OCI-LY1 (cell line): Measurements from ENCODE around the gene DENND1A.

Experiments used
- H2AFZ ChIP-seq: fragments of 200-600 bp; sonication (generic), shearing (Covaris generic); 2 replicates; pipeline ENCODE4 v1.6.0; 2014; ENCODE audit warnings: antibody characterized with exemption, mild to moderate bottlenecking, low read length
- H3F3A ChIP-seq: fragments of 200-600 bp; sonication (generic), shearing (Covaris generic); 2 replicates; pipeline ENCODE4 v1.6.0; 2014; ENCODE audit warnings: mild to moderate bottlenecking, antibody characterized with exemption, low read length, moderate library complexity; ENCODE audit not compliant: insufficient read depth
- H3K27ac ChIP-seq: fragments of 200-600 bp; sonication (generic); 2 replicates; pipeline ENCODE4 v1.5.1; 2014; ENCODE audit warnings: low read length, mixed run types, mild to moderate bottlenecking, low read depth; ENCODE audit not compliant: poor library complexity, severe bottlenecking
- H3K27me3 ChIP-seq: fragments of 200-600 bp; sonication (generic); 2 replicates; pipeline ENCODE4 v1.6.0; 2014; ENCODE audit warnings: antibody characterized with exemption, mild to moderate bottlenecking, low read length, moderate library complexity; ENCODE audit not compliant: insufficient read depth
- H3K36me3 ChIP-seq: fragments of 200-600 bp; sonication (generic); 2 replicates; pipeline ENCODE4 v1.6.1; 2014; ENCODE audit warnings: mild to moderate bottlenecking, antibody characterized with exemption, low read length, moderate library complexity, mixed read lengths; ENCODE audit not compliant: insufficient read depth
- H3K4me1 ChIP-seq: fragments of 200-600 bp; sonication (generic); 2 replicates; pipeline ENCODE4 v1.5.1; 2014; ENCODE audit warnings: mild to moderate bottlenecking, low read length, moderate library complexity; ENCODE audit not compliant: insufficient read depth, severe bottlenecking
- H3K4me2 ChIP-seq: fragments of 200-600 bp; sonication (generic), shearing (Covaris generic); 2 replicates; pipeline ENCODE4 v1.6.1; 2014; ENCODE audit warnings: low read length
- H3K4me3 ChIP-seq: fragments of 200-600 bp; sonication (generic); 2 replicates; pipeline ENCODE4 v1.5.1; 2014; ENCODE audit warnings: low read length, low read depth, mild to moderate bottlenecking, mixed read lengths; ENCODE audit not compliant: poor library complexity, severe bottlenecking
- H3K79me2 ChIP-seq: fragments of 200-600 bp; shearing (Covaris generic); 2 replicates; pipeline ENCODE4 v1.6.1; 2016; ENCODE audit warnings: mixed run types, low read length, mixed read lengths; ENCODE audit not compliant: insufficient read depth
- H3K9ac ChIP-seq: fragments of 200-600 bp; sonication (generic), shearing (Covaris generic); 2 replicates; pipeline ENCODE4 v1.6.1; 2014; ENCODE audit warnings: mild to moderate bottlenecking, low read length, mixed read lengths
- H3K9me2 ChIP-seq: fragments of 200-600 bp; sonication (generic), shearing (Covaris generic); 2 replicates; pipeline ENCODE4 v1.6.1; 2014; ENCODE audit warnings: low read depth, mild to moderate bottlenecking, low read length, mixed read lengths
- H3K9me3 ChIP-seq: fragments of 200-600 bp; shearing (Covaris generic); 2 replicates; pipeline ENCODE4 v1.6.1; 2014; ENCODE audit warnings: low read length, mixed read lengths
- H4K20me1 ChIP-seq: fragments of 200-600 bp; sonication (generic), shearing (Covaris generic); 2 replicates; pipeline ENCODE4 v1.6.0; 2016; ENCODE audit warnings: mild to moderate bottlenecking, low read length; ENCODE audit not compliant: insufficient read depth
- CTCF ChIP-seq: fragments of 200-600 bp; sonication (generic), shearing (Covaris generic); IDR thresholded peaks from 2 replicates; pipeline ENCODE4 v1.5.1; 2017; ENCODE audit warnings: mild to moderate bottlenecking, antibody characterized with exemption, low read length, moderate library complexity, mixed read lengths
- EZH2 ChIP-seq: fragments of 200-600 bp; sonication (generic), shearing (Covaris generic); IDR thresholded peaks from 2 replicates; pipeline ENCODE4 v1.8.0; 2017; ENCODE audit warnings: borderline replicate concordance, mixed run types, mild to moderate bottlenecking, antibody characterized with exemption, low read length, moderate library complexity, mixed read lengths

DENND1A gene

GRCh38 chr9:123948286-123948685 is 18.4 kb upstream of the DENND1A start:
- Histone ChIP-seq H3K4me1 (no peaks in the 10 kb centered on the region), H3F3A (no peaks in the 10 kb centered on the region), H3K27ac (no peak overlapping the region), H3K9me3 (no peaks in the 10 kb centered on the region), H4K20me1 (no peaks in the 10 kb centered on the region), H3K79me2 (no peaks in the 10 kb centered on the region), H3K4me3 (no peak overlapping the region), H3K27me3 (no peaks in the 10 kb centered on the region; the same call in 1 of the 2 replicates), H3K36me3 (no peaks in the 10 kb centered on the region), H3K9ac (no peak overlapping the region), H2AFZ (no peak overlapping the region), H3K4me2 (no peak overlapping the region), H3K9me2 (no peaks in the 10 kb centered on the region)
- TF ChIP-seq CTCF (no peak), EZH2 (no peak)

GRCh38 chr9:123947326-123947725 is 17.4 kb upstream of the DENND1A start:
- TF ChIP-seq CTCF: no peak
- TF ChIP-seq EZH2: no peak
- no peak overlapping the region for H3K9ac ChIP-seq
- no peaks in the 10 kb centered on the region for H3K9me3 ChIP-seq
- H3K27ac ChIP-seq: no peak overlapping the region
- H4K20me1 ChIP-seq: no peaks in the 10 kb centered on the region
- no peaks in the 10 kb centered on the region for H3K9me2 ChIP-seq
- no peak overlapping the region for H3K4me2 ChIP-seq
- H3F3A ChIP-seq: no peaks in the 10 kb centered on the region
- H3K79me2 ChIP-seq: no peaks in the 10 kb centered on the region
- no peaks in the 10 kb centered on the region; the same call in 1 of the 2 replicates for H3K27me3 ChIP-seq
- H2AFZ ChIP-seq: no peak overlapping the region
- no peaks in the 10 kb centered on the region for H3K36me3 ChIP-seq
- H3K4me3 ChIP-seq: no peak overlapping the region
- H3K4me1 ChIP-seq: no peaks in the 10 kb centered on the region

DNA sequence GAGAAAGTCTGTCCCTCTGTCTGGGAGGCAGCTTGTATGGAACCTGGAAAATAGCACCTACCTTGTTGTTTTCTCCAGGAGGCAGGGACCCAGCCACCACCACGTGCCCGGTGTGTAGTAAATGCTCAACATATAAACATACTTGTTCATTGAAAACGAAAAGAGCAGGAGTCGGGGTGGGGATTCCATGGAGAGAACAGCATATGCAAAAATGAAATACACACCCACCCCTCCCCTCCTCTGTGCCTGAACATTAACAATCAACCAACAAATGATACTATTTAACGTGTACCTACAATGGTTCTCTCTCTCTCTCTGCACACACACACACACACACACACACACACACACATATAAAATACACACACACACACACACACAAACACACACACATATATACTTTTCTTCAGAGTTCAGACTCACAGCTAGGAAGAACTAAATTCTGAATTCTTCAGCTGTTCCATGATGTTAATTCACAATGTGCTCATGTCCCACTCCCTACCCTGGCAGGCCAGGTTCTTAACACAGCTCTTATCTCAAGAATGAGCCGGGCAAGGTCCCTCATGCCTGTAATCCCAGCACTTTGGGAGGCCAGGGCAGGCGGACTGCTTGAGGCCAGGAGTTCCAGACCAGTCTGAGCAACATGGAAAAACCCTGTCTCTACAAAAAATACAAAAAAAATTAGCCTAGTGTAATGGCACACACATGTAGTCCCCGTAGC is 16.3 kb upstream of the DENND1A start:
- no peak overlapping the region for H3K27ac ChIP-seq
- H3K9me3 ChIP-seq: no peaks in the 10 kb centered on the region
- no peaks in the 10 kb centered on the region for H4K20me1 ChIP-seq

More for the DNA sequence above, 16.3 kb upstream of the DENND1A start:
- Histone ChIP-seq H3K27me3 (no peaks in the 10 kb centered on the region; the same call in 1 of the 2 replicates), H3K9ac (no peak overlapping the region), H3K4me1 (no peaks in the 10 kb centered on the region), H3K79me2 (no peaks in the 10 kb centered on the region), H3K4me3 (no peak overlapping the region), H3K36me3 (no peaks in the 10 kb centered on the region), H3F3A (no peaks in the 10 kb centered on the region), H3K4me2 (no peak overlapping the region), H2AFZ (no peak overlapping the region), H3K9me2 (no peaks in the 10 kb centered on the region)
- TF ChIP-seq EZH2 (no peak), CTCF (no peak)
